SK-N-MC (cell line): ENCODE results near the gene ECM1.
A peak's percentile ranks its signal among the peaks of the same experiment; 100 is the strongest.

Source experiments
- DNase-seq: peaks from one replicate; pipeline ENCODE4 v3.0.0-alpha.2; 2011; ENCODE audit warnings: low read depth, low spot score
- H3K27ac ChIP-seq: fragments of 200-600 bp; sonication (generic); 2 replicates; pipeline ENCODE4 v1.5.1; 2016; ENCODE audit warnings: mixed run types
- H3K36me3 ChIP-seq: fragments of 200-600 bp; sonication (generic); 2 replicates; pipeline ENCODE4 v1.6.1; 2017; ENCODE audit warnings: antibody characterized with exemption, low read length, mixed read lengths; ENCODE audit not compliant: insufficient read depth
- H3K4me3 ChIP-seq: fragments of 200-600 bp; sonication (generic); 2 replicates; pipeline ENCODE4 v1.5.1; 2016
- H3K9ac ChIP-seq: fragments of 200-600 bp; sonication (generic); 2 replicates; pipeline ENCODE4 v1.8.0; 2017; ENCODE audit warnings: mixed run types, mixed read lengths; ENCODE audit not compliant: insufficient read length
- H3K9me3 ChIP-seq: fragments of 200-600 bp; sonication (generic); 2 replicates; pipeline ENCODE4 v1.6.1; 2017; ENCODE audit warnings: low read depth, mild to moderate bottlenecking, antibody characterized with exemption, low read length, moderate library complexity, mixed read lengths
- EZH2 ChIP-seq: fragments of 200-600 bp; sonication (generic); IDR thresholded peaks from one replicate; pipeline ENCODE4 v1.6.1; 2017; ENCODE audit warnings: antibody characterized with exemption
- FOXP2 ChIP-seq: optimal IDR thresholded peaks from 2 replicates; pipeline ENCODE3; 2011; ENCODE audit warnings: mild to moderate bottlenecking, moderate library complexity; ENCODE audit not compliant: insufficient read depth; ENCODE audit errors: extremely low read length, control extremely low read depth
- POLR2AphosphoS5 ChIP-seq: IDR thresholded peaks from 2 replicates; pipeline ENCODE4 v1.6.1; 2012; ENCODE audit warnings: mild to moderate bottlenecking, low read depth, low read length, borderline replicate concordance

The ECM1 gene

DNA sequence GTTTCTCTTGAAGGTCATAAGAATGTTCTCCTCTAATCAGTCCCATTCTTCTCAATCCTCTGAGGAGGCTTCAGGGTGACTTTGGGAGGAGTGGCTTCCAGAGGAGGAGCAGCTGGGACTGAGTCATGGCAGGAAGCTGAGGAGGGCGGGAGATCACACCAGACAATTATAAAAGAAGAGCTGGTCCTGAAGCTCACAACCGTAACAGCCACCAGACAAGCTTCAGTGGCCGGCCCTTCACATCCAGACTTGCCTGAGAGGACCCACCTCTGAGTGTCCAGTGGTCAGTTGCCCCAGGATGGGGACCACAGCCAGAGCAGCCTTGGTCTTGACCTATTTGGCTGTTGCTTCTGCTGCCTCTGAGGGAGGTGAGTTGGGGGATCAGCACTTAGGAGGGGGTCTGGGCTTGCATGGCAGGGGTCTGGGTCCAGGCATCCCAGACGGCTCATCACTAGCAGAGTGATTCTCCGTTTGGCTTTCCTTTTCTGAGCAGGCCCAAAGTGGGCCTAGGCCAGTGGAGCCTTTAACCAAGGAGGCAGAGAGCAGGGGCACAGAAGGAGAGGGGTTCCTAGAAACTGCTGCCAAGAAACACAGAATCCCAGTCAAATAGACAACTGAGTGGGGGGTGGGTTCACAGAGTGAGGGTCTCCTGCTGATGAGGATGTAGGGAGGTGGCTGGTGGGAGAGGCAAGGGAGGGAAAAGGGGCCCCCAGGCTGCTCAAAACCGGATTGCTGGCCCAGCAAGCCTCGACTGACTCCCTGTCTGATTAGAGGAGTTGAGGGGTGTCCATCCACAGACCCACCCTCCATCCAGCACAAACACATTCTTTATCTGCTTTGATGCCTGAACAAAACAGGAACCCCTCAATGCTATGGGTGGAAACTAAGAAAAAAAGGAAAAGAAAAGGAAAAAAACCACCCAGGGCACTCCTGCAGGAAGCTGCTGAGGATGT, at the start of gene ECM1:
Gene ECM1, plus strand, starts transcription at position 198 of the 953 bp plus-strand sequence. Its CDS starts 101 bp downstream, at position 299.
- DNase-seq, result no peak
- Histone ChIP-seq H3K4me3 (peak within 1 kb of the TSS; percentile 52), H3K27ac (peak within 1 kb of the TSS; percentile 74; the same call in 1 of the 2 replicates), H3K9me3 (no peaks in the 10 kb centered on the region), H3K9ac (peak within 1 kb of the TSS; percentile 19), H3K36me3 (peaks cover 17% of the 10 kb centered on the region; the same call in 1 of the 2 replicates)
- no peak for TF ChIP-seq POLR2AphosphoS5
- no peak for TF ChIP-seq FOXP2
- no peak for TF ChIP-seq EZH2

DNA sequence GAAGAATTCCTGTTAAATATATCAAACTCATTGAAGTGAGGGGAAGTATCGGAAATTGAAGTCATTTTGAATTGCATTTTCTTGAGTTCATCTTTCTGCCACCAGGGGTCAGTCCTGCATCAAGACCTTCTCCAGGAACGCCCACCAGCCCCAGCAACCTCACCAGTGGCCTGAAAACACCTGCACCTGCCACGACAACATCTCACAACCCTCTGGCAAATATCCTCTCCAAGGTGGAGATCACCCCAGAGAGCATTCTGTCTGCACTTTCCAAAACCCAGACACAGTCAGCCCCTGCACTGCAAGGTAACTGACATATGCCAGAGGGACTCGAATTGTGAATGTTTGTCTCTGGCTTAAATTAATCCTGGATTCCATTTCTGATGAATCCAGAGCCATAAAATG, 43.5 kb upstream of the ECM1 start:
- peak; percentile 34 for DNase-seq
- no peak for TF ChIP-seq EZH2
- no peak for TF ChIP-seq FOXP2
- TF ChIP-seq POLR2AphosphoS5, result no peak
- no peaks in the 10 kb centered on the region for H3K9me3 ChIP-seq
- H3K27ac ChIP-seq, result no peak overlapping the region
- no peak overlapping the region for H3K4me3 ChIP-seq
- peaks cover 30% of the 10 kb centered on the region for H3K36me3 ChIP-seq
- H3K9ac ChIP-seq, result no peak overlapping the region

DNA sequence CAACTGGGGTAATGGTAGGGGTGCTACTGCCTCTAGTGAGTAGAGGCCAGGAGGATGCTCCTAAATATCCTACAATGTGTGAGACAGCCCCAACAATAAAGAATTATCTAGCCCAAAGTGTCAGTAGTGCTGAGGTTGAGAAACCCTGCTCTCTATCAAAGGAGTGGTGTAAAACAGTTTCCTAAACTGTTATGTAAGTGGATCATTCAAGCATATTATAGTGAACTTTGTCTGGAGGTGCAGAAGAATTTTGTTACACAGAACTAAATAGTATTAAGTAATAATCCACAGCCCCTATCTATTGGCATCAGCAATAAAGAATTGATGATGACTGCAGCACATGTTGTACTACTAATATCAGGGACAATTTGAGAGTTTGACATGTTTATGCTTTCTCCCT, 40.9 kb upstream of the ECM1 start:
- H3K27ac ChIP-seq, result no peak overlapping the region
- TF ChIP-seq POLR2AphosphoS5, result no peak
- TF ChIP-seq FOXP2, result no peak
- TF ChIP-seq EZH2, result no peak
- H3K4me3 ChIP-seq, result no peak overlapping the region
- peaks cover 42% of the 10 kb centered on the region for H3K36me3 ChIP-seq
- no peaks in the 10 kb centered on the region for H3K9me3 ChIP-seq
- no peak for DNase-seq
- H3K9ac ChIP-seq, result no peak overlapping the region

DNA sequence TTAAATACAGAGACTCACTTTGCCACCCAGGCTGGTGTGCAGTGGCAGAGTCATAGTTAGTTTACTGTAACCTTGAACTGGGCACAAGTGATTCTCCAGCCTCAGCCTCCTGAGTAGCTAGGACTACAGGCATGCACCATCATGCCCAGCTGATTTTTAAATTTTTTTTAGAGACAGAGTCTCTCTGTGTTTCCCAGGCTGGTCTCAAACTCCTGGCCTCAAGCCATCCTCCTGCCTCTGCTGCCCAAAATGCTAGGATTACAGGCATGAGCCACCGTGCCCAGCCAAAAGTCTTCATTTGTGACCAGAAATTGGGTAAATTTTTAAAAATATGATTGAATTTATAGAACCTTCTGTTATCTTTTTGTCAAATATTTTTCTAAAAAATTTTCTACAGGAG, 38.6 kb upstream of the ECM1 start:
- H3K36me3 ChIP-seq, result peaks cover 51% of the 10 kb centered on the region
- 0 out of 2 replicates have a peak overlapping the region, but pooled peaks have one; percentile 5 for H3K27ac ChIP-seq
- DNase-seq, result no peak
- TF ChIP-seq FOXP2 (no peak), POLR2AphosphoS5 (no peak), EZH2 (no peak)
- H3K9ac ChIP-seq, result no peak overlapping the region
- H3K9me3 ChIP-seq, result no peaks in the 10 kb centered on the region
- no peak overlapping the region for H3K4me3 ChIP-seq

DNA sequence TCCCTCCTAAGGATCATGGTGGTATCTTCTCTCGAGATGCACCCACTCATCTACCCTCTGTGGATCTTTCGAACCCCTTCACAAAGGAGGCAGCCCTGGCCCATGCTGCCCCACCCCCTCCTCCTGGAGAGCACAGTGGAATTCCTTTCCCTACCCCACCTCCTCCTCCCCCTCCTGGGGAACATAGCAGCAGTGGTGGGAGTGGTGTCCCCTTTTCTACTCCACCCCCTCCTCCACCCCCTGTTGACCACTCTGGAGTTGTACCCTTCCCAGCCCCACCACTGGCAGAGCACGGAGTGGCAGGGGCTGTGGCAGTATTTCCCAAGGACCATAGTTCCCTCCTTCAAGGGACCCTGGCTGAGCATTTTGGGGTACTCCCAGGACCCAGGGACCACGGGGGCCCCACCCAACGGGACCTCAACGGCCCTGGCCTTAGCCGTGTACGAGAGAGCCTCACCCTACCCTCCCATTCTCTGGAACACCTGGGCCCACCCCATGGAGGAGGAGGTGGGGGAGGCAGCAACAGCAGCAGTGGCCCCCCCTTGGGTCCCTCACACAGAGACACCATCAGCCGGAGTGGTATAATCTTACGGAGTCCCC, 35.2 kb upstream of the ECM1 start:
- no peak for DNase-seq
- Histone ChIP-seq H3K27ac (no peak overlapping the region), H3K9me3 (no peaks in the 10 kb centered on the region), H3K4me3 (no peak overlapping the region), H3K9ac (no peak overlapping the region), H3K36me3 (peaks cover 37% of the 10 kb centered on the region)
- TF ChIP-seq EZH2 (no peak), POLR2AphosphoS5 (no peak), FOXP2 (no peak)

DNA sequence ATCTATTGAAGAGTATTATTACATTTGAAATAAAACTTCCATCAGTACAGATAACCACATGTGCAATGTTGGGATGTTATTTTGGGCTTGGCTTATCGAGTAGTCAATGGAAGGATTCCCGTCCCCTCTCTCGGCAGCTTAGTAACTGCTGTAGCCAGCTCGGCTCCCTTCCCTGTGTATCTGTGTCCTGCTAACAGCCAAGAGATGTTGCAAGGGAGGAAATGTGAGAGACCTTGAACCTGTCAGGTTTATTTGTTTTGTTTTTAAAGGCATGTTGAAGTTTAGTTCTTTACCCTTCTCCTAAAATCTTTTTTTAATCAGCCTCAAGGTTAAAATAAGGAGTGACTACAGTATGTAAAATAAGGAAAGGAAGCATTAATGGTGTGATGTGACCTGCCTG, 34.2 kb upstream of the ECM1 start:
- Histone ChIP-seq H3K9ac (no peak overlapping the region), H3K27ac (peak overlapping the region; percentile 32; the same call in 1 of the 2 replicates), H3K9me3 (no peaks in the 10 kb centered on the region), H3K4me3 (no peak overlapping the region), H3K36me3 (peaks cover 37% of the 10 kb centered on the region)
- no peak for TF ChIP-seq POLR2AphosphoS5
- no peak for TF ChIP-seq EZH2
- no peak for TF ChIP-seq FOXP2
- no peak for DNase-seq

DNA sequence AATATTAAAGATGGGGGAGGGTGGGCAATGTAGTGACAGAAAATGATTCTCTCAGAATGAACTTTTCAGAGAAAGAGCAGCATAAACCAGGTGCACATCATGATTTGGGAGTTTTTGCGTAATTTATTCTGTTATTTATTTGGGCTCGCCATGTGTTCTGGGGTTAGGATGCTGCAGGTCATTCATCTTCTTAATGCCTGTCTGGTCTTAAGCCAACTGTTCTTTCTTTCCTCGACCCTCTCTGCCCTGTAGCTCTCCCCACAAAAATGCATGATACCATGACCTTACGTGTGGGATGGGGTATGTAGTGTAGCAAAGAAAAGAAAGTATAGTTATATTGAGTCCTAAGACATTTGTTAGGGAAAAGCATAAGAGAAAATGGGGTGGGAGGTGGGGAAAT, 33.0 kb upstream of the ECM1 start:
- no peak overlapping the region for H3K27ac ChIP-seq
- H3K9ac ChIP-seq, result no peak overlapping the region
- DNase-seq, result no peak
- TF ChIP-seq POLR2AphosphoS5 (no peak), EZH2 (no peak)
- H3K36me3 ChIP-seq, result peaks cover 32% of the 10 kb centered on the region
- H3K9me3 ChIP-seq, result no peaks in the 10 kb centered on the region
- H3K4me3 ChIP-seq, result no peak overlapping the region

DNA sequence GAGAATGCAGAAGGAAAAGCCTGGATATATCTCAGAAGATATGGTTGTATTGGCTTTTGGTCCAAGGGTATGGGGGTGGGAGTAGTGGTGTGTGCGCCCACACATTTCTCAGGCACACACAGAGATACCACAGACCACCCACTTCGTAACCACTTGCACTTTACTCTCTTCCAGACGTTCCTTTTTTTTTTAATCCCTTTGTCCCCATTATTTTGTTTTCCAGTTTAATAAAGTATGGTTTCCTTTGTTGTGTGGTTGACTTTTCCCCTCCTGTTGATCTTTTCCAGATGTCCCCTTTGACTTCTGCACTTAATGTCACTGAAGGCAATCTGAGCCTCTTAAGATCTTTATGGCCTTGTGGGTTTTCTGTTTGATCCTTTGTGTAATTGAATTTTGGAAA, 31.2 kb upstream of the ECM1 start:
- Histone ChIP-seq H3K36me3 (peaks cover 13% of the 10 kb centered on the region), H3K9ac (no peak overlapping the region), H3K4me3 (no peak overlapping the region), H3K27ac (0 out of 2 replicates have a peak overlapping the region, but pooled peaks have one; percentile 1), H3K9me3 (no peaks in the 10 kb centered on the region)
- TF ChIP-seq FOXP2 (no peak), POLR2AphosphoS5 (0 out of 2 replicates have a peak, but pooled peaks have one; percentile 10)
- DNase-seq, result no peak

DNA sequence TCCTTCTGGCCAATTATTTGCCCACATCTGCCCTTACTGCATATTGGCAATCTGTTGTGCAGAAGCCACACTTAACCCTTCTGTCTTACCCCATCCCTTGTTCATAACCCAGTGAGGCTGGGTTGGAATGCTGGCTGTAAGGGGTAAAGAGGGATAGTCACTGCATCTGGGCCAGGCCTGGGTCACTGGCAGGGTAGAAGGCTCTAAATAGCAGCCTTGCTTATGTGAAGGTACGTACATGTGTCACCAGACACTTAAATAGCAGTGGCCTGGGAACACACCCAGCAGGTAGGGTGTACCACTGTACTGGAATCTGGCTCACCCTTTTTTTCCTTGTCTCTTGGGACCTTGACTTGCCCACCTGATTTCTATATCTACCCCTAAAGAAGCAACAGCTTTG, 30.6 kb upstream of the ECM1 start:
- no peak for DNase-seq

More for the DNA sequence above, 30.6 kb upstream of the ECM1 start:
- Histone ChIP-seq H3K27ac (no peak overlapping the region), H3K4me3 (no peak overlapping the region), H3K9me3 (no peaks in the 10 kb centered on the region), H3K9ac (no peak overlapping the region), H3K36me3 (peaks cover 8% of the 10 kb centered on the region)
- TF ChIP-seq POLR2AphosphoS5, result no peak
- TF ChIP-seq EZH2, result no peak
- no peak for TF ChIP-seq FOXP2
